HFFc6 (cell line): ENCODE measurements around the gene SHB. TPM values are rescaled to one million over a fixed set of nuclear protein-coding genes. Genes with fewer than 3 reads are reported as not detected.
A peak's percentile ranks its signal among the peaks of the same experiment; 100 is the strongest.
"Not testable (repeated sequence)": the region's sequence is repeated elsewhere in the genome, so short reads cannot be mapped to it uniquely, and the experiment has no call there.

Experiments
- DNase-seq: peaks from one replicate; pipeline ENCODE4 v3.0.0-alpha.2; 2018
- H3K27ac Mint-ChIP-seq: 2 replicates; pipeline ENCODE4 v1.8.0; 2020; ENCODE audit warnings: mild to moderate bottlenecking, mixed read lengths
- H3K27me3 Mint-ChIP-seq: 2 replicates; pipeline ENCODE4 v1.8.0; 2021; ENCODE audit warnings: mild to moderate bottlenecking, moderate library complexity, mixed read lengths; ENCODE audit not compliant: insufficient read depth
- H3K36me3 Mint-ChIP-seq: 2 replicates; pipeline ENCODE4 v1.8.0; 2021; ENCODE audit warnings: low read depth, mixed read lengths
- H3K4me1 Mint-ChIP-seq: 2 replicates; pipeline ENCODE4 v1.8.0; 2020; ENCODE audit warnings: low read depth, mixed read lengths
- H3K4me3 Mint-ChIP-seq: 2 replicates; pipeline ENCODE4 v1.8.0; 2020; ENCODE audit warnings: mild to moderate bottlenecking, moderate library complexity, mixed read lengths
- H3K9me3 Mint-ChIP-seq: 2 replicates; pipeline ENCODE4 v1.8.0; 2020; ENCODE audit warnings: mild to moderate bottlenecking, mixed read lengths
- CTCF ChIP-seq: fragments of 200-600 bp; sonication (generic); IDR thresholded peaks from 2 replicates; pipeline ENCODE4 v1.5.0; 2021; ENCODE audit warnings: antibody characterized with exemption, mild to moderate bottlenecking
- total RNA-seq, 6 experiments: library from RNA; stranded (reverse); fragmentation: NEBNext Ultra II Directional; extraction: Animal tissue kit (Norgen Biotek cat#: 25700); gene quantifications; 2 replicates in 1 of 6; 3 replicates in 5 of 6; pipeline ENCODE4 v1.2.3, GENCODE V29; 2021

The SHB gene
- total RNA-seq, 6 experiments from 2014 or later, result 26.8 to 29.8 (median 28.6) TPM

DNA sequence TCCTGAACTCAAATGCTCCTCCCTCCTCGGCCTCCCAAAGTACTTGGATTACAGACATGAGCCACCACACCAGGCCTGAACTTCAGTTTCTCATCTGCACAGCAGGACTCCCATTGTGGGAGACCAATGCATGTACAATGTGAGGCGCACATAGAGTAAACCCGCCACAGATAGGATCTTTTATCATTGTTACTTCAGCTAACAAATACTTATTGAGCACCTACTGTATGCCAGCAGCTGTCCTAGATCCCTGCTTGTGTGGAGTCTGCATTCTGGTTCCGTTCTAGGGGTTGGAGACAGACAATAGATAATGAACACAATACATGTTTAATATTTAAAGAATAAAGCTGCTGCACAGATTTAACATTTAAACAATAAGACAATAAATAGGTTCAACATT, 158.8 kb downstream of the SHB start:
- no peak for DNase-seq
- H3K9me3 Mint-ChIP-seq, result no peaks in the 10 kb centered on the region
- H3K27me3 Mint-ChIP-seq, result peaks cover 11% of the 10 kb centered on the region
- H3K36me3 Mint-ChIP-seq, result peaks cover 5% of the 10 kb centered on the region; the same call in 1 of the 2 replicates
- H3K27ac Mint-ChIP-seq, result no peak overlapping the region
- H3K4me3 Mint-ChIP-seq, result no peak overlapping the region
- H3K4me1 Mint-ChIP-seq, result peaks cover 21% of the 10 kb centered on the region
- no peak for TF ChIP-seq CTCF

GRCh38 chr9:37909836-37910235, 159.2 kb downstream of the SHB start:
- not testable (repeated sequence) for H3K9me3 Mint-ChIP-seq, H3K4me3 Mint-ChIP-seq, H3K36me3 Mint-ChIP-seq, H3K27ac Mint-ChIP-seq, DNase-seq
- Mint-ChIP-seq H3K4me1 (peaks cover 25% of the 10 kb centered on the region), H3K27me3 (peaks cover 11% of the 10 kb centered on the region)

DNA sequence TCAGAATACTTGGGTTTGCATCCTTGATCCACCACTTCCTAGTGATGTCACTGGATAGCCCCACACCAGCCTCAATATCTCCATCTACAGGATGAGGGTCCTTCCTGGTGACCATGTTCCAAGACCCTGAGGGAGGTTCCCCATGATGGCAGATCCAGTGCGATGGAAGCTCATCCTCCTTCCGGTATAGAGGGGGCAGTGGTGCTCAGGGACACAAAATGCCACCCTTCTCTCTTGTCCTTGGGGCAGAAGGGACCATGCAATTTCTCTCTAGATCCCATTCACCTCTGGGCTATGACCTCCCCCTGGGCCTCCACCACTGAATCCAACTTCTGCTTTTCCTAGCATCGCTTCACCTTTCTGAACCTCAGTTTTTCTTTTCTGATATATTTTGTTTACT, 159.7 kb downstream of the SHB start:
- TF ChIP-seq CTCF, result peak; percentile 15; the same call in 1 of the 2 replicates
- Mint-ChIP-seq H3K9me3 (no peaks in the 10 kb centered on the region), H3K36me3 (peaks cover 5% of the 10 kb centered on the region), H3K27ac (no peak overlapping the region), H3K27me3 (peaks cover 13% of the 10 kb centered on the region), H3K4me1 (peaks cover 30% of the 10 kb centered on the region), H3K4me3 (no peak overlapping the region)
- no peak for DNase-seq

DNA sequence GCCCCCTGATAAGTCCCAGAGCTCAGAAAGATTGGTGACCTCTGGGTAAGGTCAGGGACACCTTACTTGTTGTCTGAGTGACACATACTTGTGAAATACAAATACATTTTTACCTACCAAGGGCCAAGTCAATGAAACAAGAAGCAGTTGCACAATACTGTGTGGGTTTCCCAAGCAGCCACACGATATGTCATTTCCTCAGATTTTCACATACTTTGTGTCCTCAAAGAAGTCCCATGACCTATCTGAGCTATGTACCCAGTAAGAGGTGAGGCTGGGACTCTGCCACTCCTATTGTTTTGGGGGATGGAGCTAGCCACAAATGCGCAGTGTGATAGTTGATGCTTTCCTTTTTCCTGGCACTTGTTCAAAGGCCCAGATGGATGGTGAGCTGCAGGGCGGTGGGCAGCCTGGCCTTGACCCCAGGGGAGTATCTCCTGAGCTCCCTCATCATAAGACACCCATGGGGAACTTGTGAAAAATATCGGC, 160.3 kb downstream of the SHB start:
- H3K9me3 Mint-ChIP-seq, result no peaks in the 10 kb centered on the region
- peaks cover 5% of the 10 kb centered on the region for H3K36me3 Mint-ChIP-seq
- H3K4me1 Mint-ChIP-seq, result peaks cover 28% of the 10 kb centered on the region
- no peak overlapping the region for H3K4me3 Mint-ChIP-seq
- no peak for TF ChIP-seq CTCF
- peak; percentile 12 for DNase-seq
- no peak overlapping the region; the same call in 1 of the 2 replicates for H3K27ac Mint-ChIP-seq
- peaks cover 11% of the 10 kb centered on the region for H3K27me3 Mint-ChIP-seq

DNA sequence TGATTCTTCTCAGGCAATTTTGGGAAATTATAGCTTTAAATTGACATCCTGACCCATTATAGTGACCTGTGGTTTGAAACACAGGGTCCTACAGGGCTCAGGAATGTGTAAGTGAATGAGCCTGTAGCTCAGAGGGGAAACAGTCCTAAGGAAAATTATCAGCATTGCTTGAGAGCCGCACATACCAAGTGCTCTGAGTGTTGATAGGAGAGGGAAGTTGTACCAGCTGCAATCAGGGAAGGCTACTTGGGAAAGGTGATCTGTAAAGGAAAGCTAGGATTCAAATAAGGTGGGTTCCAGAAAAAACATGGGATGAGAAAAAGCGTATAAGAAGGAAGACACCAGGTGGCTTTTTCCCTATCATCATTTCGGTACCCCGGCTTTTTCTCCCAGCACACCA, 160.7 kb downstream of the SHB start:
- H3K27me3 Mint-ChIP-seq, result peaks cover 8% of the 10 kb centered on the region

More for the DNA sequence above, 160.7 kb downstream of the SHB start:
- Mint-ChIP-seq H3K4me3 (no peak overlapping the region), H3K27ac (no peak overlapping the region; the same call in 1 of the 2 replicates), H3K9me3 (no peaks in the 10 kb centered on the region), H3K36me3 (peaks cover under 1% of the 10 kb centered on the region), H3K4me1 (peaks cover 23% of the 10 kb centered on the region)
- DNase-seq, result no peak
- no peak for TF ChIP-seq CTCF
